Measurements from ENCODE around the gene SLC22A23.
"Not testable (repeated sequence)": the region's sequence is repeated elsewhere in the genome, so short reads cannot be mapped to it uniquely, and the experiment has no call there.

Gene SLC22A23

GRCh38 chr6:3385660-3386151 lies 71.1 kb downstream of the SLC22A23 start:
- DNase-seq (ENCODE audit: low read depth, low spot score) = peak; percentile 73

GRCh38 chr6:3385181-3385580 lies 71.7 kb downstream of the SLC22A23 start:
- DNase-seq (ENCODE audit: low read depth, low spot score) = not testable (repeated sequence)

GRCh38 chr6:3384241-3385143 lies 72.4 kb downstream of the SLC22A23 start:
- no peak for DNase-seq (ENCODE audit: low read depth, low spot score)

GRCh38 chr6:3383525-3383924 lies 73.3 kb downstream of the SLC22A23 start:
- peak; percentile 60 for DNase-seq (ENCODE audit: low read depth, low spot score)

- DNase-seq (ENCODE audit: low read depth, low spot score) = no peak
These were observed 74.2 kb downstream of the SLC22A23 start for GRCh38 chr6:3382326-3383279.

GRCh38 chr6:3381233-3381921 lies 75.5 kb downstream of the SLC22A23 start:
- peak; percentile 67 for DNase-seq (ENCODE audit: low read depth, low spot score)

GRCh38 chr6:3380344-3381232 lies 76.3 kb downstream of the SLC22A23 start:
- no peak for DNase-seq (ENCODE audit: low read depth, low spot score)

GRCh38 chr6:3379482-3380060 lies 77.3 kb downstream of the SLC22A23 start:
- no peak for DNase-seq (ENCODE audit: low read depth, low spot score)

GRCh38 chr6:3378808-3379207 lies 78.0 kb downstream of the SLC22A23 start:
- not testable (repeated sequence) for DNase-seq (ENCODE audit: low read depth, low spot score)

GRCh38 chr6:3378398-3378782 lies 78.5 kb downstream of the SLC22A23 start:
- not testable (repeated sequence) for DNase-seq (ENCODE audit: low read depth, low spot score)

- peak; percentile 43 for DNase-seq (ENCODE audit: low read depth, low spot score)
These were observed 79.1 kb downstream of the SLC22A23 start for GRCh38 chr6:3377536-3378397.

GRCh38 chr6:3376893-3377535 lies 79.8 kb downstream of the SLC22A23 start:
- DNase-seq (ENCODE audit: low read depth, low spot score) = no peak

GRCh38 chr6:3376064-3376463 lies 80.8 kb downstream of the SLC22A23 start:
- no peak for DNase-seq (ENCODE audit: low read depth, low spot score)

GRCh38 chr6:3373597-3374203 lies 83.2 kb downstream of the SLC22A23 start:
- DNase-seq (ENCODE audit: low read depth, low spot score) = no peak

GRCh38 chr6:3372912-3373554 lies 83.8 kb downstream of the SLC22A23 start:
- no peak for DNase-seq (ENCODE audit: low read depth, low spot score)

GRCh38 chr6:3372184-3372846 lies 84.5 kb downstream of the SLC22A23 start:
- no peak for DNase-seq (ENCODE audit: low read depth, low spot score)

Data from astrocyte of the hippocampus (primary cell).